HG03378 (cell line): ENCODE data around the gene CD68.
A peak's percentile ranks its signal among the peaks of the same experiment; 100 is the strongest.
"Not testable (repeated sequence)": the region's sequence is repeated elsewhere in the genome, so short reads cannot be mapped to it uniquely, and the experiment has no call there.

ENCODE experiments used
- ATAC-seq: cut with Tn5 transposase; IDR thresholded peaks from one replicate; pipeline ENCODE4 v1.9.1; 2021; ENCODE audit warnings: mild to moderate bottlenecking, moderate library complexity; ENCODE audit not compliant: unreplicated experiment

CD68 gene

DNA sequence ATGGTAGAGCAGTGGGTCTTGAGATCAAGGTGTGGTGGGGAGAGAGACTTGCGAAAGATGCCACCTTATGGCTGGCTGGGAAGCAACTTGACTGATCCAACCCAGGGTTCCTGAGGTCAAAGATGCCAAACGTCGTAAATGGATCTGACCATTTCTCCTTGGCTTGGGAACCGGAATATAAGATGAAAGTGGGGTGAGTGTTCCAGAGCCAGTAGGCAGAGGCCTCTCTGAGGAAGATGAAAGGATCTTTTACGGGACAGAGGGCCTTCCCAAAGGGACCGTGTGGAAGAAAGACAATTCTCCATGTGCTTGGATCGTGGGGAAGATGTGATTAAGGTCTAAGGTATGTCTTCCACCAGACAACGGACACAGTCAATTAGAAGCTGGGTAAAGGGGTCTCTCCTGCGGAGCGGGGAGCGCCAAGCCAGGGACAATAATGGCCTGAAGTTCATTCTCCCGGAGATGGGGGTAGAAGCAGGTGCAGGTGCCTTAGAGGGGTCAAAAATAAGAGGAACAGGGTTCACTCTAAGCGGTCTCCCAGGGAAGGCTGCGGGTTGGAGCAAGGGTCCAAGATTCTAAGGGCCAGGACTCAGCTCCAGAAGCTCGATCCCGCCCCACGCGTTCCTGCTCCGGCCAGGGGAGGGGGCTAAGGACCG lies 34.5 kb downstream of the CD68 start:
- no peak for ATAC-seq

- peak; percentile 81 for ATAC-seq
These were observed 35.2 kb downstream of the CD68 start, which contains the start of gene FXR2 for GRCh38 chr17:7614425-7615264. Gene FXR2 (minus strand): TSS chr17:7614897. CDS start chr17:7614532, 365 bp downstream.

DNA sequence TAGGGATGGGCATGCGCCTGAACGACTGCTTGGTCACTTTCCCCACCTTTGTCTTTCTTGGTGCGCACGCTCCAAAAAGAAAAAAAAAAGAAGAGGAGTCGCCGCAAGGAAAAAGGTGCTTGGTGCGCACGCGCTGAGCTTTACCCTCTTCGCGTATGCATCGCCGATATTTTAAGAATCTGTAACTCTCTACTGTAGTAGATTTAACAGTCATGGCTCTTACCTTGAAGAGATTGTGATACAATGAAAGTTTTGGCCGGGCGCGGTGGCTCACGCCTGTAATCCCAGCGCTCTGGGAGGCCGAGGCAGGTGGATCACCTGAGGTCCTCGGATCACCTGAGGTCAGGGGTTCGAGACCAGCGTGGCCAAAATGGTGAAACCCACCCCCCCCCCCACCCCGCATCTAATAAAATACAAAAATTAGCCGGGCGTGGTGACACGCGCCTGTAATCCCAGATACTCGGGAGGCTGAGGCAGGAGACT lies 35.9 kb downstream of the CD68 start:
- no peak for ATAC-seq

DNA sequence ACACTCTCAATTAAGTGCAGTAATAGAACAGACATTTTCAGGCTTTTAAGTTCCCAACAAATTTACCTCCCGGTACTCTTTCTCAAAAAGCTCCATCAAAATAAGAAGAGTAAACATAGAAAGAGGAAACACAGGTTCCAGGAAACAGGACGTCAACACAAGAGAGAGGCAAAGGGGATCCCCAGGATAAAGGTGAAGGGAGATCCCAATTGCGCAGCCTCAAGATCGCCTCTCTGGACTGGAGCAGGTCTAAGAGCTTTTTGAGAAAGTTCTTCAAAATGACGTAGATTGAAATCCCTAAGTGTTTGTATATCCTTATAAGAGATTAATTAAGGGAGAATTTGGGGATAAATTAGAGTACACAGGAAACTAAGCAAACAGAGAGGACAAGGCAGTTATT lies 39.2 kb downstream of the CD68 start:
- ATAC-seq: no peak

- ATAC-seq: no peak
These were observed 41.4 kb downstream of the CD68 start for GRCh38 chr17:7620835-7621234.

DNA sequence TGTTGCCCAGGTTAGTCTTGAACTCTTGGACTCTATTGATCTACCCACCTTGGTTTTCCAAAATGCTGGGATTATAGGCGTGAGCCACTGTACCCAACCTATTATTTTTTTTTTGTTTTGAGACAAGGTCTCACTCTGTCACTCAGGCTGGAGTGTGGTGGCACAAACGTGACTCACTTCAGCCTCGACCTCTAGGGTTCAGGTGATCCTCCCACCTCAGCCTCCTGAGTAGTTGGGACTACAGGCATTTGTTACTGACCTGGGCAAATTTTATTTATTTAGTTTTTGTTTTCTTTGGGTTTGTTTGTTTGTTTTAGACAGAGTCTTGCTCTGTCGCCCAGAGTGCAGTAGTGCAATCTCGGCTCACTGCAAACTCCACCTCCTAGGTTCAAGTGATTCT lies 44.2 kb downstream of the CD68 start:
- no peak for ATAC-seq

- ATAC-seq: not testable (repeated sequence)
These were observed 46.3 kb downstream of the CD68 start for GRCh38 chr17:7625749-7626148.

GRCh38 chr17:7626307-7626706 lies 46.9 kb downstream of the CD68 start:
- ATAC-seq: no peak

DNA sequence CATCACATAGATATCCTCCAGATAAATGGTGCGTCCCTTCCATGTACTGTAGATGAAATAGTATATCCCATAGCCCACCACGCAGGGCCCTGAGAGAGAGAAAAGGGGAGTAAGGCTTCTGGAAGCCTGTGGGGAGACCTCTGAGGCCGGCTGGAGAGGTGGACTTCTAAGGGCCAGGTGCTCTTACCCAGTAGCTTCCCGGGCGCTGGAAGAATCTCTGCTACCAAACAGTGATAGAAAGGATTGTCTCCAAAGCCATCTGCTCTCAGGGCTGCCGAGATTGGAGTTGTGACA lies 47.5 kb downstream of the CD68 start:
- ATAC-seq: no peak

DNA sequence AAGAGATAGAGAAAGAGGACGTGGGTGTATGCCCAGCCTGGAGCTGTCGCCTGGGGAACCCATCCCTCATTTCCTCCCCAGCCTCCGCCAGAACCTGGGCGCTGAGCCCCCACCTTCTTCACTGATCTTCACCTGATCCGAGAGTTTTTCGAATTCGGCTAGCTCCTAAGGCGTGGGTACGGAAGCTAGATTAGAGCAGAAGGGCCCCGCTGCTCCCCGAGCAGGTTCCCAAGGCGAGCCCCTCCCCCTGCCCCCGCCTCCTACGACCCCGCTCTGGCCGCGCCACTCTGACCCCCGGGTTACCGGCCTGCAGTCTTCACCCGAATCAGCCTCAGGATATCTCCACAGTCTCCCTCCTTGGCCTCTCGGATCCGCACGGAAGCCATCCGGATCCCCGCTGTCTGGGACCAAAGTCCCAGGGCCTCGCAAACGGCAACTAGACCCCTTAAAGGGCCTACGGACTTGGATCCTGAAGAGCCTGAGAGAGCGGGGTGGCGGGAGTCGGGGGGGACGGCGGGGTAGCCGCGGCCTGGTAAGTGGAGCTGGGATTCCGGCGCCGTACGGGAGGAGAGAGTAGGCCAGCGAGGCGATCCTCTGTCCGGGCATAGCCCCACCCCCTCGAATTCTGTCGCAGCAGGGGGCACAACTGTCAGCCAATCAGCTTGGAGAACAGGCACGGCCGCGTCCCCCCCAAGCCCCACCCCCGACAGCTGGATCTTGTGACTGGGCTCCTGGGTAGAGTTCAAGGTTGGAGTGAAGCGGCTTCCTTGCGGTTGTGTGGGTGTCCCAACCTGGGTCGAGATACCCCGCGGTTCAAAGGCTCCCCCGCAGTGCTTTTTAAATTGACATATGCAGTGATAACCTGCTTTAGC lies 48.0 kb downstream of the CD68 start, which contains the start of gene SAT2:
Gene SAT2 (minus strand): TSS at position 572 of the 872 bp plus-strand sequence. CDS start 186 bp downstream, at position 386.
- no peak for ATAC-seq

DNA sequence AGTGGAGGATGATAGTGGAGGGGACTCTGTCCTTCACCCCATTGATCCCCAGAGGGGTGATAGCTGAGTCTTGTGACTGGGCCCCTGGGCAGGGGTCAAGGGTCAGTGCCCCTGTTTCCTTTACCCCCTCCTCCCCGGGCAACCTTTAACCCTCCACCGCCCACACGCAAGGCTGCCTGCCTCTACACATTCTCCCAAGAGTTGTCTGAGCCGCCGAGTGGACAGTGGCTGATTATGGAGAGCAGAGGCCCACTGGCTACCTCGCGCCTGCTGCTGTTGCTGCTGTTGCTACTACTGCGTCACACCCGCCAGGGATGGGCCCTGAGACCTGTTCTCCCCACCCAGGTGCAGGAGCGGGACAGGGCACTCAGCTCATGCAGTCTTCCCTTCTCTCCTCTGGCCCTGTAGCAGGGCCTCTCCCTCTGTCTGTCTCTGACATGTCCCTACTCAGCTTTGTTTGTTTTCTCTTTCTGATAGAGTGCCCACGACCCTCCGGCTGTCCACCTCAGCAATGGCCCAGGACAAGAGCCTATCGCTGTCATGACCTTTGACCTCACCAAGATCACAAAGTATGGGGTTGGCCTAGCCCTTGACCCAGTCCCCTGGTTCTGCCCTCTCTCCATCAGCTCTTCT lies 50.6 kb downstream of the CD68 start, which contains the start of gene SHBG:
Gene SHBG (plus strand): TSS at position 197 of the 633 bp plus-strand sequence. CDS start 38 bp downstream, at position 235.
- ATAC-seq: no peak
